Adipose tissue (tissue), 3 donors: Measurements from ENCODE around the gene MLN. TPM values are rescaled to one million over a fixed set of nuclear protein-coding genes. Genes with fewer than 3 reads are reported as not detected.

ENCODE experiments used
- H3K27ac ChIP-seq: one replicate; pipeline ENCODE4 v1.5.1; 2013; ENCODE audit warnings: low read depth, low read length
- WGBS, 3 donors: extraction: QIAGEN DNeasy Blood & Tissue Kit; methylation state at CpG; one replicate each; pipeline ENCODE4 v1.1.7; 2013; 5-methylcytosine and 5-hydroxymethylcytosine counted together
- polyA plus RNA-seq, 3 donors: library from polyadenylated mRNA; stranded (reverse); fragments of 200-250 nt; gene quantifications; one replicate each; pipeline ENCODE4 v1.2.3, GENCODE V29; 2013
- donor health status: healthy with polysubstance abuse.
- donor health status: Bipolar disorder and iron deficiency.
- donor health status: healthy.

MLN gene
- polyA plus RNA-seq, 3 donors = not detected

- no peak overlapping the region for H3K27ac ChIP-seq
- 72 to 77% (median 73%) methylated on average over 16 of the region's 16 CpGs for WGBS, 3 donors
Observed at GRCh38 chr6:33781131-33781975, 22.4 kb downstream of the MLN start.

- no peak overlapping the region for H3K27ac ChIP-seq
- WGBS, 3 donors = 82 to 88% (median 87%) methylated on average over 14 of the region's 14 CpGs
Observed at GRCh38 chr6:33779895-33780294, 23.9 kb downstream of the MLN start.

- no peak overlapping the region for H3K27ac ChIP-seq
- WGBS, 3 donors = 82 to 88% (median 85%) methylated on average over 7 of the region's 7 CpGs
Observed at GRCh38 chr6:33779290-33779689, 24.5 kb downstream of the MLN start.

GRCh38 chr6:33778444-33779121, 25.2 kb downstream of the MLN start:
- H3K27ac ChIP-seq = no peak overlapping the region
- 86 to 93% (median 88%) methylated on average over 12 of the region's 12 CpGs for WGBS, 3 donors

GRCh38 chr6:33777398-33778388, 26.1 kb downstream of the MLN start:
- 87 to 92% (median 91%) methylated on average over 25 of the region's 25 CpGs for WGBS, 3 donors
- no peak overlapping the region for H3K27ac ChIP-seq

- WGBS, 3 donors = 92 to 97% (median 94%) methylated on average over 13 of the region's 13 CpGs
- no peak overlapping the region for H3K27ac ChIP-seq
Observed at GRCh38 chr6:33776764-33777163, 27.0 kb downstream of the MLN start.

- H3K27ac ChIP-seq = no peak overlapping the region
- WGBS, 3 donors = 90 to 96% (median 95%) methylated on average over 4 of the region's 4 CpGs
Observed at GRCh38 chr6:33776186-33776585, 27.6 kb downstream of the MLN start.

- WGBS, 3 donors = 93 to 98% (median 98%) methylated on average over 3 of the region's 3 CpGs
- no peak overlapping the region for H3K27ac ChIP-seq
Observed at GRCh38 chr6:33774774-33775173, 29.0 kb downstream of the MLN start.

GRCh38 chr6:33772902-33773472, 30.8 kb downstream of the MLN start:
- WGBS, 3 donors = 80 to 84% (median 82%) methylated on average over 6 of the region's 6 CpGs
- H3K27ac ChIP-seq = no peak overlapping the region

GRCh38 chr6:33772082-33772830, 31.5 kb downstream of the MLN start:
- 78 to 87% (median 80%) methylated on average over 24 of the region's 24 CpGs for WGBS, 3 donors
- H3K27ac ChIP-seq = no peak overlapping the region

- H3K27ac ChIP-seq = no peak overlapping the region
- WGBS, 3 donors = 16 to 20% (median 17%) methylated on average over 47 of the region's 47 CpGs
Observed at GRCh38 chr6:33771146-33772081, 32.4 kb downstream of the MLN start.

- 31 to 53% (median 42%) methylated on average over 3 of the region's 3 CpGs for WGBS, 3 donors
- no peak overlapping the region for H3K27ac ChIP-seq
Observed at GRCh38 chr6:33770833-33771145, 33.0 kb downstream of the MLN start.

- 36 to 50% (median 39%) methylated on average over 14 of the region's 14 CpGs for WGBS, 3 donors
- H3K27ac ChIP-seq = no peak overlapping the region
Observed at GRCh38 chr6:33770124-33770832, 33.5 kb downstream of the MLN start.

- WGBS, 3 donors = 54 to 77% (median 71%) methylated on average over 10 of the region's 10 CpGs
- no peak overlapping the region for H3K27ac ChIP-seq
Observed at GRCh38 chr6:33769248-33769821, 34.5 kb downstream of the MLN start.

GRCh38 chr6:33768644-33769120, 35.1 kb downstream of the MLN start:
- H3K27ac ChIP-seq = no peak overlapping the region
- 24 to 38% (median 29%) methylated on average over 7 of the region's 7 CpGs for whole genome bisulfite sequencing, 3 donors
